Thyroid gland (tissue), 4 donors: ENCODE measurements around the gene GATB.

Source experiments
- CTCF ChIP-seq, 6 experiments: fragments of 200-600 bp in 3 of 6; fragments of 450-650 bp in 3 of 6; sonication (generic) in 3 of 6; IDR thresholded peaks; one replicate each; pipeline ENCODE4 v1.5.1; 2016 to 2019; ENCODE audit warnings: antibody characterized with exemption in 6 of 6, mild to moderate bottlenecking in 2 of 6, inconsistent platforms in 1 of 6, moderate library complexity in 1 of 6
- POLR2A ChIP-seq, 2 donors: fragments of 450-650 bp; IDR thresholded peaks; one replicate each; pipeline ENCODE4 v1.6.1; 2017; ENCODE audit warnings: antibody characterized with exemption in 2 of 2, mild to moderate bottlenecking in 2 of 2, moderate library complexity in 1 of 2

DNA sequence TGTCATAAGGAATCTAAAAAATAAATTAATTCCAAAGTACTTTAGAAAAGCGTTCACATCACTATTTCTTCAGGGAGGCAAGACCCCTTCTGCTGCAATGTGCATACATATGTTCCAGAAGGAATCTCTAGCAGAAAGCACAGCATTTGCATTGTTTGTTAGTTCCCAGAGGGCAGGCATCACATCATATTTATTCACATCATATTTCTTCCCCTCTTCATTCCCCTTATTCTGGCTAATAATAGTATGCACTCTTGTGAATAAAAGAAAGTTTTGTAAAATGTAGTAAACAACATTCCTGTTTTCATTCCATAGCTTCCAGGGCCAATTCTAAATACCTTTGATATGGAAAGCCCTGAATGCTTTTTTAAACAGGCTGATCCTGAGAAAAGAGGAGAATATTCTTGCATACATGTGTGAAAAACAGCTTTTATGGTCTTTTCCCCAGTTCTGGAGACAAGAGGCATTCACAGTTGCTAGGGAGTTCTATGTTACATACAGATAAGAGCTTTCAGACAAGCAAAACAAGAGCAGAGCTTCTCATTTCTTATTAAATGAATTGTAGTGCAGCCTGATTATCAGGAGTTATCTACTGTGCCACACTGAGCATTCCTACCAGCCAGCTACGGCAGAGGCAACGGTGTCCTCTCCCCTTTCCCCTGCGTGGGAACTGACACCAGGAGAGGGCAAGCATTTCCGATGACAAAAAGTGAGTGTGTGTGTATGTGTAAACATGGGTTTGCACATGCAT, 15.2 kb downstream of the GATB start:
- TF ChIP-seq POLR2A (IDR thresholded peaks at IDR 0.05) (no peak), CTCF (IDR thresholded peaks at IDR 0.05) (no peak)
